ENCODE results near the gene SHOX.

Gene SHOX

DNA sequence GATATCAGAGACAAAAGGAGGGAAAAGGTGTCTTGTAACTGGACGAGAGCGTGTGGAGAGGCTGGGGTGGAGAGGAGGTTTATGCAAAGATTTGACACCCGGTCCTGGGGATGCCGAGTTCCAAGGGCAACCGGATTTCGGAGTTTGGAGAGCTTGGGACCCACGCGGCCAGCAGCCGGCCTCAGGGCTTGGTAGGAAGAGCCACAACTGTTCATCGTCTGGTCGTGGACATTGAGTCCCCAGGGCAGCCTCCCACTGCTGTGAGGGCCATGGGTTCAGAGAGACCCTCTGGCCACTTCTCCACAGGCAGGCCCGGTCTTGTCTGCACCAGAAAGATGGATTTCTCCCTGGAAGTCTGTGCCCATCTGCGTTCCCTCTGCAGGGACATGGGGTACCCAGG, 46.8 kb downstream of the SHOX start:
- Histone ChIP-seq H3F3A (ENCODE audit: control insufficient read depth, insufficient read depth) (no peaks in the 10 kb centered on the region), H4K20me1 (ENCODE audit: control insufficient read depth, insufficient read depth, low read depth, low read length) (no peaks in the 10 kb centered on the region), H3K27me3 (ENCODE audit: control insufficient read depth, low read length) (no peaks in the 10 kb centered on the region), H3K36me3 (ENCODE audit: control insufficient read depth, low read length) (no peaks in the 10 kb centered on the region), H3K4me2 (ENCODE audit: low read length) (no peak overlapping the region), H3K9me2 (replicated peaks; ENCODE audit: control insufficient read depth, low read length) (no peaks in the 10 kb centered on the region), H3K27ac (ENCODE audit: low read depth, low read length) (no peak overlapping the region), H3K9me3 (ENCODE audit: control insufficient read depth, insufficient read depth, low read length) (peaks cover 10% of the 10 kb centered on the region; the same call in 1 of the 2 replicates), H3K79me2 (ENCODE audit: control insufficient read depth, low read length) (no peaks in the 10 kb centered on the region), H3K4me3 (ENCODE audit: low read length) (no peak overlapping the region), H3K4me1 (ENCODE audit: control insufficient read depth, low read length) (no peaks in the 10 kb centered on the region)
- TF ChIP-seq EZH2phosphoT487 (IDR thresholded peaks at IDR 0.05; ENCODE audit: borderline replicate concordance, low read length) (no peak), CTCF (IDR thresholded peaks at IDR 0.05; ENCODE audit: low read depth, low read length, poor library complexity, severe bottlenecking) (no peak)

- Histone ChIP-seq H3K27me3 (ENCODE audit: control insufficient read depth, low read length) (no peaks in the 10 kb centered on the region), H3K27ac (ENCODE audit: low read depth, low read length) (no peak overlapping the region), H3K9me3 (ENCODE audit: control insufficient read depth, insufficient read depth, low read length) (peaks cover 10% of the 10 kb centered on the region; the same call in 1 of the 2 replicates), H4K20me1 (ENCODE audit: control insufficient read depth, insufficient read depth, low read depth, low read length) (no peaks in the 10 kb centered on the region), H3K9me2 (replicated peaks; ENCODE audit: control insufficient read depth, low read length) (no peaks in the 10 kb centered on the region), H3K79me2 (ENCODE audit: control insufficient read depth, low read length) (no peaks in the 10 kb centered on the region), H3K36me3 (ENCODE audit: control insufficient read depth, low read length) (no peaks in the 10 kb centered on the region), H3K4me2 (ENCODE audit: low read length) (no peak overlapping the region), H3K4me3 (ENCODE audit: low read length) (no peak overlapping the region), H3K4me1 (ENCODE audit: control insufficient read depth, low read length) (no peaks in the 10 kb centered on the region), H3F3A (ENCODE audit: control insufficient read depth, insufficient read depth) (no peaks in the 10 kb centered on the region)
- TF ChIP-seq EZH2phosphoT487 (IDR thresholded peaks at IDR 0.05; ENCODE audit: borderline replicate concordance, low read length) (no peak), CTCF (IDR thresholded peaks at IDR 0.05; ENCODE audit: low read depth, low read length, poor library complexity, severe bottlenecking) (no peak)
Measured at GRCh38 chrX:679291-679979, 48.8 kb downstream of the SHOX start.

DNA sequence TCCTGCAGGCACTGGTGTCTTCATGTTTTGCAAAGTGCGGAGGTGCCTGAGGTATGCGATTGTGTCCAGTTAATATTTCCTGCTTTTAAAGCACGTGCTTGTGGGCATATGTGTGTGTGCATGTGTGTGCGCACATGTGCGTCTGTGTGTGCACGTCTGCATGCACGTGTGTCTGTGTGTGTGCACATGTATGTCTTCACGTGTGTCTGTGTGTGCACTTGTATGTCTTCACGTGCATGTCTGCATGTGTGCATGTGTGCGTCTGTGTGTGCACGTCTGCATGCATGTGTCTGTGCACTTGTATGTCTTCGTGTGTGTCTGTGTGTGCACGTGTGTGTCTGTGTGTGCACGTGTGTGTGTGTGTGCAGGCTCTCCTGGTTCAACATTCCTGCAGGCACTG, 49.5 kb downstream of the SHOX start:
- Histone ChIP-seq H3K4me3 (ENCODE audit: low read length) (no peak overlapping the region), H4K20me1 (ENCODE audit: control insufficient read depth, insufficient read depth, low read depth, low read length) (no peaks in the 10 kb centered on the region), H3K4me1 (ENCODE audit: control insufficient read depth, low read length) (no peaks in the 10 kb centered on the region), H3K79me2 (ENCODE audit: control insufficient read depth, low read length) (no peaks in the 10 kb centered on the region), H3K27ac (ENCODE audit: low read depth, low read length) (no peak overlapping the region), H3F3A (ENCODE audit: control insufficient read depth, insufficient read depth) (no peaks in the 10 kb centered on the region), H3K4me2 (ENCODE audit: low read length) (no peak overlapping the region), H3K9me3 (ENCODE audit: control insufficient read depth, insufficient read depth, low read length) (peaks cover 10% of the 10 kb centered on the region; the same call in 1 of the 2 replicates), H3K36me3 (ENCODE audit: control insufficient read depth, low read length) (no peaks in the 10 kb centered on the region), H3K27me3 (ENCODE audit: control insufficient read depth, low read length) (no peaks in the 10 kb centered on the region), H3K9me2 (replicated peaks; ENCODE audit: control insufficient read depth, low read length) (no peaks in the 10 kb centered on the region)
- TF ChIP-seq CTCF (IDR thresholded peaks at IDR 0.05; ENCODE audit: low read depth, low read length, poor library complexity, severe bottlenecking) (no peak), EZH2phosphoT487 (IDR thresholded peaks at IDR 0.05; ENCODE audit: borderline replicate concordance, low read length) (no peak)

Data from DOHH2 (cell line).